ENCODE data around the gene FNIP1. TPM values are rescaled to one million over a fixed set of nuclear protein-coding genes. Genes with fewer than 3 reads are reported as not detected.

The FNIP1 gene
- total RNA-seq, 1 donor from 2014 or later: 28.5 TPM

DNA sequence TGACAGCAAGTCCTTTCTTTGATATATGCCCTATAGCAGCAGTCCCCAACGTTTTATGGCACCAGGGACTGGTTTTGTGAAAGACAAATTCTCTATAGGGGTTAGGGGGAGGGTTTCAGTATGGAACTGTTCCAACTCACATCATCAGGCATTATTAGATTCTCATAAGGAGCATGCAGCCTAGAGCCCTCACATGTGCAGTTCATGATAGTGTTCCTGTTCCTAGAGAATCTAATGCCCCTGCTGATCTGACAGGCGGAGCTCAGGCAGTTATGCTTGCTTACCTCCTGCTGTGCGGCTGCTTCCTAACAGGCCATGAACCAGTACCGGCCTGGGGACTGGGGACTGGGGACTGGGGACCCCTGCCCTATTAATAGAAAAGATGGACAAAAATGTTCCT, 159.1 kb downstream of the FNIP1 start:
- no peak for FAIRE-seq
- TF ChIP-seq, protein P1, sequence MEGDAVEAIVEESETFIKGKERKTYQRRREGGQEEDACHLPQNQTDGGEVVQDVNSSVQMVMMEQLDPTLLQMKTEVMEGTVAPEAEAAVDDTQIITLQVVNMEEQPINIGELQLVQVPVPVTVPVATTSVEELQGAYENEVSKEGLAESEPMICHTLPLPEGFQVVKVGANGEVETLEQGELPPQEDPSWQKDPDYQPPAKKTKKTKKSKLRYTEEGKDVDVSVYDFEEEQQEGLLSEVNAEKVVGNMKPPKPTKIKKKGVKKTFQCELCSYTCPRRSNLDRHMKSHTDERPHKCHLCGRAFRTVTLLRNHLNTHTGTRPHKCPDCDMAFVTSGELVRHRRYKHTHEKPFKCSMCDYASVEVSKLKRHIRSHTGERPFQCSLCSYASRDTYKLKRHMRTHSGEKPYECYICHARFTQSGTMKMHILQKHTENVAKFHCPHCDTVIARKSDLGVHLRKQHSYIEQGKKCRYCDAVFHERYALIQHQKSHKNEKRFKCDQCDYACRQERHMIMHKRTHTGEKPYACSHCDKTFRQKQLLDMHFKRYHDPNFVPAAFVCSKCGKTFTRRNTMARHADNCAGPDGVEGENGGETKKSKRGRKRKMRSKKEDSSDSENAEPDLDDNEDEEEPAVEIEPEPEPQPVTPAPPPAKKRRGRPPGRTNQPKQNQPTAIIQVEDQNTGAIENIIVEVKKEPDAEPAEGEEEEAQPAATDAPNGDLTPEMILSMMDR (IDR thresholded peaks at IDR 0.05; ENCODE audit: insufficient read depth, low read depth, low read length): no peak
- TF ChIP-seq EZH2 (IDR thresholded peaks at IDR 0.05; ENCODE audit: insufficient read depth, low read length): no peak
- Mint-ChIP-seq H3K4me1 (ENCODE audit: low read depth, unreplicated experiment) (peaks cover 6% of the 10 kb centered on the region), H3K27ac (ENCODE audit: unreplicated experiment) (no peak overlapping the region), H3K9me3 (ENCODE audit: unreplicated experiment) (no peaks in the 10 kb centered on the region), H3K4me3 (ENCODE audit: unreplicated experiment) (no peak overlapping the region), H3K36me3 (ENCODE audit: low read depth, unreplicated experiment) (peaks cover 3% of the 10 kb centered on the region), H3K27me3 (ENCODE audit: low read depth, unreplicated experiment) (no peaks in the 10 kb centered on the region)
- no peak for DNase-seq (ENCODE audit: low read depth)
- H3K4me2 ChIP-seq (ENCODE audit: low read length): no peak overlapping the region
- H3K9ac ChIP-seq (ENCODE audit: low read length): no peak overlapping the region
- H3K27ac ChIP-seq (ENCODE audit: low read depth, low read length): no peak overlapping the region
- H3K9me3 ChIP-seq (ENCODE audit: insufficient read depth, low read depth, low read length): no peaks in the 10 kb centered on the region
- no peak overlapping the region for H2AFZ ChIP-seq (ENCODE audit: low read depth, low read length)
- H3K79me2 ChIP-seq (ENCODE audit: insufficient read depth, low read length): peaks cover 23% of the 10 kb centered on the region
- peaks cover 12% of the 10 kb centered on the region for H3K4me1 ChIP-seq (ENCODE audit: insufficient read depth, low read length)
- peaks cover 2% of the 10 kb centered on the region for H4K20me1 ChIP-seq (ENCODE audit: insufficient read depth, low read length)
- no peaks in the 10 kb centered on the region for H3K36me3 ChIP-seq (ENCODE audit: insufficient read depth, low read length)
- H3K4me3 ChIP-seq (ENCODE audit: insufficient read depth, low read depth, low read length): no peak overlapping the region
- no peaks in the 10 kb centered on the region for H3K27me3 ChIP-seq (ENCODE audit: insufficient read depth, low read length)

DNA sequence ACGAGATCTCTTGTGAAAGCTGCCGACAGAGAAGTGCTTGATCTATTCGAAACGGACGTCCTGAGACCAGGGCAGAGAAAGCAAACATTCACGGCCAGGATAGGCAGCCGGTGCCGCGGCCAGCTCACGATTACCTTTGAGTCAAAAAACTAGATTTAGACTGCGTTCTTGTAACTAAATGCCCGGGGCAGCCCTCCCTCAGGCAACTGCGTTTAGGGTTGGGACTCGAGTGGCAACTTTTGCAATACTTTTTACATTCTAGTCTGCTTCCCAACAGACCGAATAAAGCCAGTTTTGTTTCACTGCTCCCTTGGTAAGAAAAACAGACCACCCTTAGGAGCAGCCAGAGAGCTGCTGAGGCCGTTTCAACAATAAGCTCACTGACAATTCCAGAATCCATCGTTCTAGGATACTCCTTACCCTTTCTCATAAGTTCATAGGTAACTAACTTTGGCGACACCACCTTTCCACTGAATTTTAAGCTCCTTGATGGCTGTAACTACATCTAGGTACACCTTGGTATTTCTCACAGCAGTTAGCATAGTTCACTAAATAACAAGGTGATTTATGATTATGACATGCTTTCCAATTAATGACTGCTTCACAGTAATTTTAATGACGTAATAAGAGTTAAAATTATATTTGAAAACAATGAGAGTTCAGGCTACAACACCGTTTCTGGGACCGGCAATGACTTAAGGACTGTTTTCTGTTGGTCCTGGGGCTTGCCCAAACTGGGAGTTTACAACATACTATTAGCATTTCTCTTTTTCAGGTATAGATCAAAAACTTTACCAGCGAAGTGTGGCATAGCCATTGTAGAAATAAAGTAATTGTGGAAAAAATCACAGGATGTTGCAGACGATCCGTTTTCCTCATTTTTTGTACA, 160.9 kb downstream of the FNIP1 start:
- Mint-ChIP-seq H3K9me3 (ENCODE audit: unreplicated experiment) (no peaks in the 10 kb centered on the region), H3K27ac (ENCODE audit: unreplicated experiment) (peak overlapping the region; percentile 99), H3K4me1 (ENCODE audit: low read depth, unreplicated experiment) (peaks cover 6% of the 10 kb centered on the region), H3K4me3 (ENCODE audit: unreplicated experiment) (peak overlapping the region; percentile 99), H3K36me3 (ENCODE audit: low read depth, unreplicated experiment) (peaks cover 3% of the 10 kb centered on the region), H3K27me3 (ENCODE audit: low read depth, unreplicated experiment) (no peaks in the 10 kb centered on the region)
- no peak for DNase-seq (ENCODE audit: low read depth)
- peak overlapping the region; percentile 98 for H3K27ac ChIP-seq (ENCODE audit: low read depth, low read length)
- no peaks in the 10 kb centered on the region for H3K9me3 ChIP-seq (ENCODE audit: insufficient read depth, low read depth, low read length)
- peaks cover 39% of the 10 kb centered on the region for H3K79me2 ChIP-seq (ENCODE audit: insufficient read depth, low read length)
- peak overlapping the region; percentile 97 for H3K9ac ChIP-seq (ENCODE audit: low read length)
- H3K4me3 ChIP-seq (ENCODE audit: insufficient read depth, low read depth, low read length): peak overlapping the region; percentile 97
- H3K36me3 ChIP-seq (ENCODE audit: insufficient read depth, low read length): no peaks in the 10 kb centered on the region
- no peak for FAIRE-seq
- H3K4me2 ChIP-seq (ENCODE audit: low read length): peak overlapping the region; percentile 94
- TF ChIP-seq, protein P1 (IDR thresholded peaks at IDR 0.05; ENCODE audit: insufficient read depth, low read depth, low read length): no peak
- TF ChIP-seq EZH2 (IDR thresholded peaks at IDR 0.05; ENCODE audit: insufficient read depth, low read length): no peak
- H3K27me3 ChIP-seq (ENCODE audit: insufficient read depth, low read length): no peaks in the 10 kb centered on the region
- peaks cover 12% of the 10 kb centered on the region for H3K4me1 ChIP-seq (ENCODE audit: insufficient read depth, low read length)
- peak overlapping the region; percentile 79 for H2AFZ ChIP-seq (ENCODE audit: low read depth, low read length)
- peaks cover 8% of the 10 kb centered on the region for H4K20me1 ChIP-seq (ENCODE audit: insufficient read depth, low read length)

All from astrocyte (in vitro differentiated cells and primary cell).